Measurements from ENCODE around the gene RPP14. TPM values are rescaled to one million over a fixed set of nuclear protein-coding genes. Genes with fewer than 3 reads are reported as not detected.

The RPP14 gene
- total and polyA plus RNA-seq, 10 of the 15 experiments (the other 5 are each of a cell fraction or from before 2014, with no cell fraction given) = 9.1 to 21.2 (median 12.7) TPM

DNA sequence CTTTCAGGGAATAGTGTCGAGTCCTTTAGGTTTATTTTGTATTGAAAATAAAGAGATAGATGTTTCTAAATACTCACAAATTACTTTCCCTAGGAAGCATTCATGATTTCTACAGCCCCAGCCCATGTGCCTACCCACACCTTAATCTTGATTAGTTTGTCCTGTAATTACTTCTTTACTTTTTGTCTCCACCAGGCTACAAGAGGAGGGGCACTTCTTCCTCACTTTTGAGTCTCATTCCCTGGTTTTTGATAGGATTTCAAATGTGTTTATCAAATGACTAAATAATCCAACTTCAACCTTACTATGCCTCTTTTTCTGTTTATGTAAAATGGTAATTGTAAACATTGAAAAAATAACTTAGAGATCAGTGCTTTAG lies 28.4 kb downstream of the RPP14 start (continued):
- TF ChIP-seq, protein P1, sequence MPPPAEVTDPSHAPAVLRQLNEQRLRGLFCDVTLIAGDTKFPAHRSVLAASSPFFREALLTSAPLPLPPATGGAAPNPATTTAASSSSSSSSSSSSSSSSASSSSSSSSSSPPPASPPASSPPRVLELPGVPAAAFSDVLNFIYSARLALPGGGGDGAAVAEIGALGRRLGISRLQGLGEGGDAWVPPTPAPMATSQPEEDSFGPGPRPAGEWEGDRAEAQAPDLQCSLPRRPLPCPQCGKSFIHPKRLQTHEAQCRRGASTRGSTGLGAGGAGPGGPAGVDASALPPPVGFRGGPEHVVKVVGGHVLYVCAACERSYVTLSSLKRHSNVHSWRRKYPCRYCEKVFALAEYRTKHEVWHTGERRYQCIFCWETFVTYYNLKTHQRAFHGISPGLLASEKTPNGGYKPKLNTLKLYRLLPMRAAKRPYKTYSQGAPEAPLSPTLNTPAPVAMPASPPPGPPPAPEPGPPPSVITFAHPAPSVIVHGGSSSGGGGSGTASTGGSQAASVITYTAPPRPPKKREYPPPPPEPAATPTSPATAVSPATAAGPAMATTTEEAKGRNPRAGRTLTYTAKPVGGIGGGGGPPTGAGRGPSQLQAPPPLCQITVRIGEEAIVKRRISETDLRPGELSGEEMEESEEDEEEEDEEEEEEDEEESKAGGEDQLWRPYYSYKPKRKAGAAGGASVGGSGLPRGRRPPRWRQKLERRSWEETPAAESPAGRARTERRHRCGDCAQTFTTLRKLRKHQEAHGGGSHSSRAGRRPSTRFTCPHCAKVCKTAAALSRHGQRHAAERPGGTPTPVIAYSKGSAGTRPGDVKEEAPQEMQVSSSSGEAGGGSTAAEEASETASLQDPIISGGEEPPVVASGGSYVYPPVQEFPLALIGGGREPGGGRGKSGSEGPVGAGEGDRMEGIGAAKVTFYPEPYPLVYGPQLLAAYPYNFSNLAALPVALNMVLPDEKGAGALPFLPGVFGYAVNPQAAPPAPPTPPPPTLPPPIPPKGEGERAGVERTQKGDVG (CRISPR knock-in tag; IDR thresholded peaks at IDR 0.05) = no peak
- TF ChIP-seq SIX5 (IDR thresholded peaks at IDR 0.05; ENCODE audit: low read depth, low read length, severe bottlenecking) (no peak), TCF3 (IDR thresholded peaks at IDR 0.05; ENCODE audit: borderline replicate concordance, insufficient read depth, low read depth, low read length) (no peak), NR2C2 (IDR thresholded peaks at IDR 0.05; ENCODE audit: borderline replicate concordance, control insufficient read depth, insufficient read length, low read depth) (no peak), GABPA (IDR thresholded peaks at IDR 0.05; ENCODE audit: low read depth) (no peak), MTA2 (IDR thresholded peaks at IDR 0.05; ENCODE audit: low read depth) (no peak)
- TF ChIP-seq, protein P2, sequence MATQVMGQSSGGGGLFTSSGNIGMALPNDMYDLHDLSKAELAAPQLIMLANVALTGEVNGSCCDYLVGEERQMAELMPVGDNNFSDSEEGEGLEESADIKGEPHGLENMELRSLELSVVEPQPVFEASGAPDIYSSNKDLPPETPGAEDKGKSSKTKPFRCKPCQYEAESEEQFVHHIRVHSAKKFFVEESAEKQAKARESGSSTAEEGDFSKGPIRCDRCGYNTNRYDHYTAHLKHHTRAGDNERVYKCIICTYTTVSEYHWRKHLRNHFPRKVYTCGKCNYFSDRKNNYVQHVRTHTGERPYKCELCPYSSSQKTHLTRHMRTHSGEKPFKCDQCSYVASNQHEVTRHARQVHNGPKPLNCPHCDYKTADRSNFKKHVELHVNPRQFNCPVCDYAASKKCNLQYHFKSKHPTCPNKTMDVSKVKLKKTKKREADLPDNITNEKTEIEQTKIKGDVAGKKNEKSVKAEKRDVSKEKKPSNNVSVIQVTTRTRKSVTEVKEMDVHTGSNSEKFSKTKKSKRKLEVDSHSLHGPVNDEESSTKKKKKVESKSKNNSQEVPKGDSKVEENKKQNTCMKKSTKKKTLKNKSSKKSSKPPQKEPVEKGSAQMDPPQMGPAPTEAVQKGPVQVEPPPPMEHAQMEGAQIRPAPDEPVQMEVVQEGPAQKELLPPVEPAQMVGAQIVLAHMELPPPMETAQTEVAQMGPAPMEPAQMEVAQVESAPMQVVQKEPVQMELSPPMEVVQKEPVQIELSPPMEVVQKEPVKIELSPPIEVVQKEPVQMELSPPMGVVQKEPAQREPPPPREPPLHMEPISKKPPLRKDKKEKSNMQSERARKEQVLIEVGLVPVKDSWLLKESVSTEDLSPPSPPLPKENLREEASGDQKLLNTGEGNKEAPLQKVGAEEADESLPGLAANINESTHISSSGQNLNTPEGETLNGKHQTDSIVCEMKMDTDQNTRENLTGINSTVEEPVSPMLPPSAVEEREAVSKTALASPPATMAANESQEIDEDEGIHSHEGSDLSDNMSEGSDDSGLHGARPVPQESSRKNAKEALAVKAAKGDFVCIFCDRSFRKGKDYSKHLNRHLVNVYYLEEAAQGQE (IDR thresholded peaks at IDR 0.05; ENCODE audit: low read depth, low read length) = no peak
- TF ChIP-seq, protein P3, sequence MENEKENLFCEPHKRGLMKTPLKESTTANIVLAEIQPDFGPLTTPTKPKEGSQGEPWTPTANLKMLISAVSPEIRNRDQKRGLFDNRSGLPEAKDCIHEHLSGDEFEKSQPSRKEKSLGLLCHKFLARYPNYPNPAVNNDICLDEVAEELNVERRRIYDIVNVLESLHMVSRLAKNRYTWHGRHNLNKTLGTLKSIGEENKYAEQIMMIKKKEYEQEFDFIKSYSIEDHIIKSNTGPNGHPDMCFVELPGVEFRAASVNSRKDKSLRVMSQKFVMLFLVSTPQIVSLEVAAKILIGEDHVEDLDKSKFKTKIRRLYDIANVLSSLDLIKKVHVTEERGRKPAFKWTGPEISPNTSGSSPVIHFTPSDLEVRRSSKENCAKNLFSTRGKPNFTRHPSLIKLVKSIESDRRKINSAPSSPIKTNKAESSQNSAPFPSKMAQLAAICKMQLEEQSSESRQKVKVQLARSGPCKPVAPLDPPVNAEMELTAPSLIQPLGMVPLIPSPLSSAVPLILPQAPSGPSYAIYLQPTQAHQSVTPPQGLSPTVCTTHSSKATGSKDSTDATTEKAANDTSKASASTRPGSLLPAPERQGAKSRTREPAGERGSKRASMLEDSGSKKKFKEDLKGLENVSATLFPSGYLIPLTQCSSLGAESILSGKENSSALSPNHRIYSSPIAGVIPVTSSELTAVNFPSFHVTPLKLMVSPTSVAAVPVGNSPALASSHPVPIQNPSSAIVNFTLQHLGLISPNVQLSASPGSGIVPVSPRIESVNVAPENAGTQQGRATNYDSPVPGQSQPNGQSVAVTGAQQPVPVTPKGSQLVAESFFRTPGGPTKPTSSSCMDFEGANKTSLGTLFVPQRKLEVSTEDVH (IDR thresholded peaks at IDR 0.05; ENCODE audit: low read depth, partially characterized antibody) = no peak

All from GM12878 (cell line).